SK-N-SH treated with all-trans-retinoic acid at 6 μM for 48 hours (cell line): ENCODE measurements around the gene PSMD6.

Source experiments
- CREB5 ChIP-seq: fragments of 250-450 bp; sonication (Bioruptor Pico); IDR thresholded peaks from 2 replicates; pipeline ENCODE4 v1.5.1; 2020; ENCODE audit warnings: low read depth, mild to moderate bottlenecking, moderate library complexity
- ESRRG ChIP-seq: fragments of 250-450 bp; sonication (Bioruptor Pico); IDR thresholded peaks from 2 replicates; pipeline ENCODE4 v1.6.1; 2021; ENCODE audit warnings: mild to moderate bottlenecking
- PATZ1 ChIP-seq: fragments of 250-450 bp; sonication (Bioruptor Pico); IDR thresholded peaks from 2 replicates; pipeline ENCODE4 v1.8.0; 2020; ENCODE audit warnings: mild to moderate bottlenecking, moderate library complexity, borderline replicate concordance
- POU6F1 ChIP-seq: fragments of 250-450 bp; sonication (Bioruptor Pico); IDR thresholded peaks from 2 replicates; pipeline ENCODE4 v1.8.0; 2021; ENCODE audit warnings: low read depth, mild to moderate bottlenecking, moderate library complexity, borderline replicate concordance
- RARB ChIP-seq: fragments of 250-450 bp; sonication (Bioruptor Pico); IDR thresholded peaks from 2 replicates; pipeline ENCODE4 v1.8.0; 2021; ENCODE audit warnings: mild to moderate bottlenecking, moderate library complexity
- ZNF565 ChIP-seq: fragments of 450-650 bp; formaldehyde crosslinking; conservative IDR thresholded peaks from 2 replicates; pipeline ENCODE4 v1.5.0; 2020; ENCODE audit warnings: low read depth, mild to moderate bottlenecking, moderate library complexity

GRCh38 chr3:63981980-63982379 is 41.3 kb downstream of the PSMD6 start:
- no peak for TF ChIP-seq ESRRG (CRISPR knock-in tag)
- no peak for TF ChIP-seq PATZ1
- no peak for TF ChIP-seq CREB5 (CRISPR knock-in tag)
- no peak for TF ChIP-seq RARB (CRISPR knock-in tag)
- no peak for TF ChIP-seq ZNF565
- no peak for TF ChIP-seq POU6F1
